Keratinocyte (primary cell): ENCODE data around the gene PRKCD. TPM values are rescaled to one million over a fixed set of nuclear protein-coding genes. Genes with fewer than 3 reads are reported as not detected.

Source experiments
- DNase-seq: peaks from one replicate; pipeline ENCODE4 v3.0.0-alpha.2; 2011; ENCODE audit warnings: low read depth, missing footprints, low spot score
- FAIRE-seq: peaks from 2 replicates; lab custom pipeline; 2011; peaks lifted over from hg19 to GRCh38; lab: Jason Lieb, UNC
- H2AFZ ChIP-seq: 2 replicates; pipeline ENCODE4 v1.6.0; 2012; ENCODE audit warnings: low read length, control low read depth, inconsistent platforms; ENCODE audit not compliant: control insufficient read depth
- H3K27ac ChIP-seq: 2 replicates; pipeline ENCODE4 v1.5.1; 2011; ENCODE audit warnings: low read length; ENCODE audit not compliant: control insufficient read depth, insufficient read depth
- H3K27me3 ChIP-seq: 3 replicates; pipeline ENCODE4 v1.6.0; 2011; ENCODE audit warnings: low read length; ENCODE audit not compliant: control insufficient read depth, insufficient read depth; ENCODE audit errors: extremely low read depth
- H3K36me3 ChIP-seq, 2 experiments: 2 replicates in 1 of 2; 3 replicates in 1 of 2; pipeline ENCODE4 v1.5.1; 2011; ENCODE audit warnings: low read length in 2 of 2, mild to moderate bottlenecking in 1 of 2; ENCODE audit not compliant: control insufficient read depth in 2 of 2, insufficient read depth in 2 of 2; ENCODE audit errors: extremely low read depth in 1 of 2
- H3K4me1 ChIP-seq: 3 replicates; pipeline ENCODE4 v1.5.1; 2011; ENCODE audit warnings: low read length; ENCODE audit not compliant: control insufficient read depth, insufficient read depth; ENCODE audit errors: extremely low read depth
- H3K4me2 ChIP-seq: 3 replicates; pipeline ENCODE4 v1.6.0; 2011; ENCODE audit warnings: low read depth, low read length; ENCODE audit not compliant: control insufficient read depth, insufficient read depth; ENCODE audit errors: extremely low read depth
- H3K4me3 ChIP-seq, 3 experiments: fragments of 200-600 bp in 1 of 3; sonication (generic) in 1 of 3; 2 replicates in 2 of 3; 3 replicates in 1 of 3; pipeline ENCODE4 v1.5.1; 2011 to 2016; ENCODE audit warnings: low read length in 3 of 3, mild to moderate bottlenecking in 3 of 3, control low read depth in 2 of 3, inconsistent platforms in 1 of 3, low read depth in 1 of 3, mixed read lengths in 1 of 3, mixed run types in 1 of 3, moderate library complexity in 1 of 3; ENCODE audit not compliant: control insufficient read depth in 2 of 3, insufficient read depth in 2 of 3; ENCODE audit errors: extremely low read depth in 1 of 3
- H3K79me2 ChIP-seq: 2 replicates; pipeline ENCODE4 v1.6.0; 2012; ENCODE audit warnings: low read length; ENCODE audit not compliant: control insufficient read depth, insufficient read depth
- H3K9ac ChIP-seq: 3 replicates; pipeline ENCODE4 v1.6.0; 2011; ENCODE audit warnings: low read length; ENCODE audit not compliant: control insufficient read depth, insufficient read depth; ENCODE audit errors: extremely low read depth
- H3K9me1 ChIP-seq: 3 replicates; pipeline ENCODE4 v1.6.0; 2011; ENCODE audit warnings: low read length; ENCODE audit not compliant: control insufficient read depth, insufficient read depth; ENCODE audit errors: extremely low read depth
- H3K9me3 ChIP-seq: 2 replicates; pipeline ENCODE4 v1.5.1; 2012; ENCODE audit warnings: low read depth, low read length; ENCODE audit not compliant: control insufficient read depth
- H4K20me1 ChIP-seq: 3 replicates; pipeline ENCODE4 v1.6.0; 2011; ENCODE audit warnings: low read length; ENCODE audit not compliant: control insufficient read depth, insufficient read depth; ENCODE audit errors: extremely low read depth
- EZH2 ChIP-seq: IDR thresholded peaks from one replicate; pipeline ENCODE4 v1.6.1; 2012; ENCODE audit warnings: inconsistent platforms, mild to moderate bottlenecking, low read length, moderate library complexity
- dilution Hi-C: fragments of 300-500 bp; cut with MboI; formaldehyde crosslinking; loops from one replicate; pipeline ENCODE4 v1.7.0; 2020; ENCODE audit warnings: low sequenced_read_pairs; ENCODE audit not compliant: extremely low pct_ligation_motif_present
- polyA plus RNA-seq, 5 experiments: library from polyadenylated mRNA; depleted of rRNA in 3 of 5; stranded (reverse) in 3 of 5; stranded (forward) in 1 of 5; unstranded in 1 of 5; fragments of >200 nt; gene quantifications; 1 replicate in 1 of 5; 2 replicates in 3 of 5; 3 replicates in 1 of 5; pipeline versions ENCODE4 v1.2.1 to v1.2.3, GENCODE V29; 2011 to 2012; ENCODE audit warnings: missing spikeins in 2 of 5, low read depth in 1 of 5, low replicate concordance in 1 of 5
- TF ChIP-seq, protein P1 (sequence below), 3 experiments: IDR thresholded peaks in 1 of 3; conservative IDR thresholded peaks in 1 of 3; optimal IDR thresholded peaks in 1 of 3; 2 replicates in 2 of 3; 3 replicates in 1 of 3; pipeline versions ENCODE3 to v1.5.1; 2011; ENCODE audit warnings: low read length in 3 of 3, mild to moderate bottlenecking in 3 of 3, moderate library complexity in 2 of 3, control low read depth in 1 of 3, inconsistent platforms in 1 of 3; ENCODE audit not compliant: insufficient read depth in 2 of 3; ENCODE audit errors: extremely low read depth in 1 of 3

Gene PRKCD
- polyA plus RNA-seq, 1 donor (not counting 4 experiments of a cell fraction or from before 2014, with no cell fraction given), result 25.1 TPM

DNA sequence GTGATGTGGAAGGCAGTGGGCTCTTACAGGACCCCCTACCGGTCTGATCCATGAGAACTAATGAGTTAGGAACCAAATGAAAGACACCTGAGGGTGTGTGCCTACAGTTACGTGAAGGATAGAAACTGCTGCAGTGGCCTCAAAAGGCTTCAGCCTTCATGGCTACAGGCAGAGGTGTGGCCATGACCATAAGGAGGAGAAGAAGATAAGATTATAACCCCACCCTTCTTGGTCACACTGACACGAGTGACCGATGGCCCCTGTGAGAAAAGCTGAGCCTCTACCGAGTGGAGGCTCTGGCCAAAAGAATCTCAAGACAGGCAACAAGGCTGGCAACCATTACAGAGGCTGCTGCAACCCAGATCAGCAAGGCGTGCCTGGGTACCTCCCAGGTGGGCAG lies 37.1 kb upstream of the PRKCD start:
- H3K27ac ChIP-seq, result no peak overlapping the region
- peaks cover 30 to 38% of the 10 kb centered on the region in 2 experiments for H3K36me3 ChIP-seq
- no peak for FAIRE-seq
- no peaks in the 10 kb centered on the region for H3K9me3 ChIP-seq
- no peak overlapping the region for H3K4me2 ChIP-seq
- TF ChIP-seq EZH2, result no peak
- TF ChIP-seq, protein P1, sequence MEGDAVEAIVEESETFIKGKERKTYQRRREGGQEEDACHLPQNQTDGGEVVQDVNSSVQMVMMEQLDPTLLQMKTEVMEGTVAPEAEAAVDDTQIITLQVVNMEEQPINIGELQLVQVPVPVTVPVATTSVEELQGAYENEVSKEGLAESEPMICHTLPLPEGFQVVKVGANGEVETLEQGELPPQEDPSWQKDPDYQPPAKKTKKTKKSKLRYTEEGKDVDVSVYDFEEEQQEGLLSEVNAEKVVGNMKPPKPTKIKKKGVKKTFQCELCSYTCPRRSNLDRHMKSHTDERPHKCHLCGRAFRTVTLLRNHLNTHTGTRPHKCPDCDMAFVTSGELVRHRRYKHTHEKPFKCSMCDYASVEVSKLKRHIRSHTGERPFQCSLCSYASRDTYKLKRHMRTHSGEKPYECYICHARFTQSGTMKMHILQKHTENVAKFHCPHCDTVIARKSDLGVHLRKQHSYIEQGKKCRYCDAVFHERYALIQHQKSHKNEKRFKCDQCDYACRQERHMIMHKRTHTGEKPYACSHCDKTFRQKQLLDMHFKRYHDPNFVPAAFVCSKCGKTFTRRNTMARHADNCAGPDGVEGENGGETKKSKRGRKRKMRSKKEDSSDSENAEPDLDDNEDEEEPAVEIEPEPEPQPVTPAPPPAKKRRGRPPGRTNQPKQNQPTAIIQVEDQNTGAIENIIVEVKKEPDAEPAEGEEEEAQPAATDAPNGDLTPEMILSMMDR (optimal IDR thresholded peaks at IDR 0.05 in 1 of 3, IDR thresholded peaks at IDR 0.05 in 1 of 3, conservative IDR thresholded peaks at IDR 0.05 in 1 of 3; ENCODE audit: extremely low read depth in 1 of 3, insufficient read depth in 2 of 3, low read length in 3 of 3), result no peak
- H3K4me3 ChIP-seq, result no peak overlapping the region
- dilution Hi-C loops, result no loop called here
- H3K9ac ChIP-seq, result no peak overlapping the region
- no peaks in the 10 kb centered on the region for H3K27me3 ChIP-seq
- H4K20me1 ChIP-seq, result no peaks in the 10 kb centered on the region
- no peak for DNase-seq
- peaks cover 8% of the 10 kb centered on the region for H3K79me2 ChIP-seq
- H3K9me1 ChIP-seq, result no peaks in the 10 kb centered on the region
- peaks cover 3% of the 10 kb centered on the region for H3K4me1 ChIP-seq
- no peak overlapping the region for H2AFZ ChIP-seq

GRCh38 chr3:53126601-53127000 lies 34.4 kb upstream of the PRKCD start:
- Histone ChIP-seq H3K4me2 (no peak overlapping the region), H3K4me3 (no peak overlapping the region), H3K36me3 (peaks cover 21 to 25% of the 10 kb centered on the region in 2 experiments), H3K9me1 (no peaks in the 10 kb centered on the region), H2AFZ (no peak overlapping the region), H3K27ac (no peak overlapping the region), H3K9ac (no peak overlapping the region), H4K20me1 (no peaks in the 10 kb centered on the region), H3K79me2 (peaks cover 20% of the 10 kb centered on the region), H3K4me1 (peaks cover 19% of the 10 kb centered on the region), H3K9me3 (no peaks in the 10 kb centered on the region), H3K27me3 (no peaks in the 10 kb centered on the region)
- TF ChIP-seq EZH2, result no peak
- TF ChIP-seq, protein P1 (optimal IDR thresholded peaks at IDR 0.05 in 1 of 3, IDR thresholded peaks at IDR 0.05 in 1 of 3, conservative IDR thresholded peaks at IDR 0.05 in 1 of 3; ENCODE audit: extremely low read depth in 1 of 3, insufficient read depth in 2 of 3, low read length in 3 of 3), result no peak
- dilution Hi-C loops, result no loop called here
- no peak for DNase-seq
- no peak for FAIRE-seq
